OCI-LY7 (cell line): Measurements from ENCODE around the gene PUDP. TPM values are rescaled to one million over a fixed set of nuclear protein-coding genes. Genes with fewer than 3 reads are reported as not detected.

ENCODE experiments used
- BruUV-seq: library from RNA; stranded (reverse); fragments of 400-500 nt; replicated peaks from 2 replicates; lab custom pipeline; 2021; lab: Mats Ljungman, UMichigan
- CTCF ChIA-PET: fragments of 300-600 bp; sonication (Branson Sonifier 250); formaldehyde crosslinking; loops from one replicate; lab custom pipeline; 2022; ENCODE audit warnings: antibody characterized with exemption; ENCODE audit not compliant: unreplicated experiment; lab: Charles Lee
- POLR2A ChIA-PET: fragments of 300-600 bp; sonication (Branson Sonifier 250); formaldehyde crosslinking; loops from one replicate; lab custom pipeline; 2022; ENCODE audit warnings: antibody characterized with exemption; lab: Charles Lee
- DNase-seq: peaks from one replicate; pipeline ENCODE4 v3.0.0-alpha.2; 2015; ENCODE audit warnings: low spot score
- H2AFZ ChIP-seq: fragments of 200-600 bp; sonication (generic), shearing (Covaris generic); 2 replicates; pipeline ENCODE4 v1.6.1; 2014; ENCODE audit warnings: mild to moderate bottlenecking, antibody characterized with exemption, low read length, moderate library complexity
- H3K27ac ChIP-seq: fragments of 200-600 bp; sonication (generic); 2 replicates; pipeline ENCODE4 v1.5.1; 2014; ENCODE audit warnings: mixed run types, low read depth, mild to moderate bottlenecking, moderate library complexity, low read length, inconsistent platforms; ENCODE audit not compliant: poor library complexity, severe bottlenecking
- H3K36me3 ChIP-seq: fragments of 200-600 bp; sonication (generic); 2 replicates; pipeline ENCODE4 v1.6.1; 2014; ENCODE audit warnings: mild to moderate bottlenecking, antibody characterized with exemption, low read length, moderate library complexity, mixed read lengths; ENCODE audit not compliant: insufficient read depth
- H3K4me1 ChIP-seq: fragments of 200-600 bp; sonication (generic); 2 replicates; pipeline ENCODE4 v1.5.1; 2014; ENCODE audit warnings: mild to moderate bottlenecking, low read length; ENCODE audit not compliant: insufficient read depth, poor library complexity, severe bottlenecking
- H3K4me2 ChIP-seq: fragments of 200-600 bp; sonication (generic); 2 replicates; pipeline ENCODE4 v1.6.1; 2014; ENCODE audit warnings: mild to moderate bottlenecking, low read length
- H3K4me3 ChIP-seq: fragments of 200-600 bp; sonication (generic); 2 replicates; pipeline ENCODE4 v1.5.1; 2014; ENCODE audit warnings: mild to moderate bottlenecking, low read depth, low read length; ENCODE audit not compliant: poor library complexity, severe bottlenecking
- H3K79me2 ChIP-seq: fragments of 200-600 bp; sonication (generic); 2 replicates; pipeline ENCODE4 v1.6.1; 2016; ENCODE audit warnings: low read depth, mild to moderate bottlenecking, low read length, moderate library complexity, mixed read lengths; ENCODE audit not compliant: insufficient read depth
- H3K9me2 ChIP-seq: fragments of 200-600 bp; sonication (generic); 2 replicates; pipeline ENCODE4 v1.6.1; 2016; ENCODE audit warnings: mild to moderate bottlenecking, low read length, mixed read lengths; ENCODE audit not compliant: insufficient read depth
- H3K9me3 ChIP-seq: fragments of 200-600 bp; sonication (generic); 2 replicates; pipeline ENCODE4 v1.6.1; 2014; ENCODE audit warnings: mild to moderate bottlenecking, mixed run types, low read length, mixed read lengths
- H4K20me1 ChIP-seq: fragments of 200-600 bp; sonication (generic); 2 replicates; pipeline ENCODE4 v1.6.1; 2014; ENCODE audit warnings: mild to moderate bottlenecking, antibody characterized with exemption, low read length, moderate library complexity, mixed read lengths; ENCODE audit not compliant: insufficient read depth
- CTCF ChIP-seq: fragments of 200-600 bp; sonication (generic); conservative IDR thresholded peaks from 2 replicates; pipeline ENCODE4 v1.5.1; 2014; ENCODE audit warnings: mild to moderate bottlenecking, antibody characterized with exemption, low read length, moderate library complexity, mixed read lengths
- EZH2phosphoT487 ChIP-seq: fragments of 200-600 bp; sonication (generic); IDR thresholded peaks from 2 replicates; pipeline ENCODE4 v1.6.1; 2018; ENCODE audit warnings: low read depth, borderline replicate concordance, mild to moderate bottlenecking, mixed run types, antibody characterized with exemption, low read length, moderate library complexity, mixed read lengths
- intact Hi-C: fragments of 100-400 bp; cut with micrococcal nuclease; formaldehyde crosslinking; loops from one replicate; pipeline ENCODE4 v1.10.0; 2022; ENCODE audit not compliant: unreplicated experiment
- total RNA-seq, 2 experiments: library from RNA; depleted of rRNA in 1 of 2; stranded (reverse); fragments of >200 nt in 1 of 2; shearing (Covaris generic) in 1 of 2; gene quantifications; 2 replicates each; pipeline ENCODE4 v1.2.3, GENCODE V29; 2014 to 2022

PUDP gene
- total RNA-seq, 2 experiments from 2014 or later = 8.8 to 25.7 TPM

GRCh38 chrX:7146703-7147412 lies 1.1 kb downstream of the PUDP start:
- peaks cover 53% of the 10 kb centered on the region; the same call in 1 of the 2 replicates for H3K79me2 ChIP-seq
- H3K9me3 ChIP-seq = no peaks in the 10 kb centered on the region
- peaks cover 33% of the 10 kb centered on the region for H3K4me1 ChIP-seq
- POLR2A ChIA-PET = interaction anchor here (0.6 to 3.5 kb wide), 16 partner anchors 8 to 1966 kb away, joined by 3 to 38 read pairs (median 4); no protein-coding TSS in a partner anchor
- peaks cover 8% of the 10 kb centered on the region for H3K36me3 ChIP-seq
- peak; percentile 59 for DNase-seq
- intact Hi-C loops = loop anchor here (5.0 kb wide), 1 partner anchor 75 kb away; no protein-coding TSS in a partner anchor
- H3K9me2 ChIP-seq = no peaks in the 10 kb centered on the region
- H3K27ac ChIP-seq = peak overlapping the region; percentile 87
- no peak for TF ChIP-seq CTCF
- no peak for TF ChIP-seq EZH2phosphoT487
- CTCF ChIA-PET = interaction anchor here (1.4 to 1.7 kb wide), 2 partner anchors 13 to 61 kb away, joined by 3 to 6 read pairs; no protein-coding TSS in a partner anchor
- peak overlapping the region; percentile 90 for H3K4me2 ChIP-seq
- peak overlapping the region; percentile 95 for H3K4me3 ChIP-seq
- 0 out of 2 replicates have a peak overlapping the region, but pooled peaks have one; percentile 47 for H2AFZ ChIP-seq
- H4K20me1 ChIP-seq = no peaks in the 10 kb centered on the region
- TSS peak; percentile 64 for BruUV-seq

- CTCF ChIA-PET = interaction anchor here (1.4 to 1.7 kb wide), 2 partner anchors 12 to 61 kb away, joined by 3 to 6 read pairs; no protein-coding TSS in a partner anchor
- Histone ChIP-seq H3K27ac (peak overlapping the region; percentile 87), H3K4me2 (peak overlapping the region; percentile 90)
Measured at GRCh38 chrX:7146020-7146702, 1.8 kb downstream of the PUDP start.

More at GRCh38 chrX:7146020-7146702, 1.8 kb downstream of the PUDP start:
- DNase-seq = no peak
- Histone ChIP-seq H3K9me2 (no peaks in the 10 kb centered on the region), H3K36me3 (peaks cover 13% of the 10 kb centered on the region), H3K9me3 (no peaks in the 10 kb centered on the region), H4K20me1 (no peaks in the 10 kb centered on the region), H2AFZ (no peak overlapping the region), H3K4me3 (peak overlapping the region; percentile 95), H3K79me2 (peaks cover 53% of the 10 kb centered on the region; the same call in 1 of the 2 replicates), H3K4me1 (peaks cover 33% of the 10 kb centered on the region)
- BruUV-seq = no TSS peak
- intact Hi-C loops = loop anchor here (5.0 kb wide), 1 partner anchor 76 kb away; no protein-coding TSS in a partner anchor
- TF ChIP-seq CTCF = no peak
- no peak for TF ChIP-seq EZH2phosphoT487
- POLR2A ChIA-PET = interaction anchor here (0.5 to 3.5 kb wide), 15 partner anchors 8 to 1965 kb away, joined by 3 to 38 read pairs (median 3); no protein-coding TSS in a partner anchor
